HL-60 (cell line): Measurements from ENCODE around the gene DENND5A.

ENCODE experiments used
- CTCF ChIP-seq: IDR thresholded peaks from one replicate; pipeline ENCODE4 v1.5.1; 2011; ENCODE audit warnings: low read length, control low read depth, inconsistent platforms; ENCODE audit not compliant: insufficient read depth
- GABPA ChIP-seq: IDR thresholded peaks from 2 replicates; pipeline ENCODE4 v1.6.1; 2012; ENCODE audit warnings: low read depth
- POLR2AphosphoS5 ChIP-seq: IDR thresholded peaks from 2 replicates; pipeline ENCODE4 v1.6.1; 2012; ENCODE audit warnings: low read depth
- SPI1 ChIP-seq: IDR thresholded peaks from 2 replicates; pipeline ENCODE4 v1.6.1; 2012; ENCODE audit warnings: low read depth, mild to moderate bottlenecking, borderline replicate concordance
- TF ChIP-seq, protein P1 (sequence below): IDR thresholded peaks from 2 replicates; pipeline ENCODE4 v1.6.1; 2012; ENCODE audit warnings: low read depth; ENCODE audit not compliant: insufficient replicate concordance

GRCh38 chr11:9285850-9286587 is 20.9 kb upstream of the DENND5A start:
- TF ChIP-seq POLR2AphosphoS5 (no peak), CTCF (no peak), GABPA (no peak), SPI1 (no peak)
- TF ChIP-seq, protein P1, sequence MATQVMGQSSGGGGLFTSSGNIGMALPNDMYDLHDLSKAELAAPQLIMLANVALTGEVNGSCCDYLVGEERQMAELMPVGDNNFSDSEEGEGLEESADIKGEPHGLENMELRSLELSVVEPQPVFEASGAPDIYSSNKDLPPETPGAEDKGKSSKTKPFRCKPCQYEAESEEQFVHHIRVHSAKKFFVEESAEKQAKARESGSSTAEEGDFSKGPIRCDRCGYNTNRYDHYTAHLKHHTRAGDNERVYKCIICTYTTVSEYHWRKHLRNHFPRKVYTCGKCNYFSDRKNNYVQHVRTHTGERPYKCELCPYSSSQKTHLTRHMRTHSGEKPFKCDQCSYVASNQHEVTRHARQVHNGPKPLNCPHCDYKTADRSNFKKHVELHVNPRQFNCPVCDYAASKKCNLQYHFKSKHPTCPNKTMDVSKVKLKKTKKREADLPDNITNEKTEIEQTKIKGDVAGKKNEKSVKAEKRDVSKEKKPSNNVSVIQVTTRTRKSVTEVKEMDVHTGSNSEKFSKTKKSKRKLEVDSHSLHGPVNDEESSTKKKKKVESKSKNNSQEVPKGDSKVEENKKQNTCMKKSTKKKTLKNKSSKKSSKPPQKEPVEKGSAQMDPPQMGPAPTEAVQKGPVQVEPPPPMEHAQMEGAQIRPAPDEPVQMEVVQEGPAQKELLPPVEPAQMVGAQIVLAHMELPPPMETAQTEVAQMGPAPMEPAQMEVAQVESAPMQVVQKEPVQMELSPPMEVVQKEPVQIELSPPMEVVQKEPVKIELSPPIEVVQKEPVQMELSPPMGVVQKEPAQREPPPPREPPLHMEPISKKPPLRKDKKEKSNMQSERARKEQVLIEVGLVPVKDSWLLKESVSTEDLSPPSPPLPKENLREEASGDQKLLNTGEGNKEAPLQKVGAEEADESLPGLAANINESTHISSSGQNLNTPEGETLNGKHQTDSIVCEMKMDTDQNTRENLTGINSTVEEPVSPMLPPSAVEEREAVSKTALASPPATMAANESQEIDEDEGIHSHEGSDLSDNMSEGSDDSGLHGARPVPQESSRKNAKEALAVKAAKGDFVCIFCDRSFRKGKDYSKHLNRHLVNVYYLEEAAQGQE = no peak
